Stomach (tissue), 9 donors: ENCODE data around the gene DCAF11. TPM values are rescaled to one million over a fixed set of nuclear protein-coding genes. Genes with fewer than 3 reads are reported as not detected.

ENCODE experiments used
- DNase-seq, 2 donors: peaks; one replicate each; pipeline versions ENCODE4 v3.0.0 to v3.0.0-alpha.2; 2013 to 2019
- H3K27ac ChIP-seq, 5 donors: fragments of 200-600 bp in 4 of 5; sonication (generic) in 4 of 5; one replicate each; pipeline ENCODE4 v1.5.1; 2013 to 2019; ENCODE audit warnings: mild to moderate bottlenecking in 1 of 5, moderate library complexity in 1 of 5
- H3K27me3 ChIP-seq, 3 donors: fragments of 200-600 bp; sonication (generic); one replicate each; pipeline ENCODE4 v1.5.1; 2017 to 2019; ENCODE audit warnings: mixed run types in 1 of 3
- H3K36me3 ChIP-seq, 4 donors: fragments of 200-600 bp; sonication (generic); 1 replicate in 3 of 4; 2 replicates in 1 of 4; pipeline ENCODE4 v1.5.1; 2016 to 2019
- H3K4me1 ChIP-seq, 4 donors: fragments of 200-600 bp; sonication (generic); one replicate each; pipeline ENCODE4 v1.5.1; 2016 to 2019
- H3K4me3 ChIP-seq, 4 donors: fragments of 200-600 bp; sonication (generic) in 3 of 4; one replicate each; pipeline ENCODE4 v1.5.1; 2016 to 2019; ENCODE audit warnings: mild to moderate bottlenecking in 1 of 4
- H3K9me3 ChIP-seq, 4 donors: fragments of 200-600 bp; sonication (generic); one replicate each; pipeline ENCODE4 v1.5.1; 2016 to 2019
- EP300 ChIP-seq: sonication (generic); formaldehyde crosslinking; IDR thresholded peaks from one replicate; pipeline ENCODE4 v1.6.1; 2017; ENCODE audit warnings: antibody characterized with exemption
- POLR2A ChIP-seq, 4 donors: fragments of 450-650 bp; IDR thresholded peaks; one replicate each; pipeline ENCODE4 v1.6.1; 2016; ENCODE audit warnings: antibody characterized with exemption in 4 of 4, control low read depth in 2 of 4, mild to moderate bottlenecking in 1 of 4, moderate library complexity in 1 of 4
- POLR2AphosphoS5 ChIP-seq, 3 donors: sonication (generic); formaldehyde crosslinking; IDR thresholded peaks; one replicate each; pipeline ENCODE4 v1.6.1; 2016; ENCODE audit warnings: antibody characterized with exemption in 3 of 3
- WGBS, 5 donors: extraction: QIAGEN DNeasy Blood & Tissue Kit in 3 of 5; methylation state at CpG; one replicate each; pipeline versions ENCODE4 v1.1.5 to v1.1.7; 2013 to 2018; 5-methylcytosine and 5-hydroxymethylcytosine counted together
- intact Hi-C: fragments of 100-400 bp; cut with DNase I; formaldehyde crosslinking; loops from one replicate; pipeline ENCODE4 v1.15.1; 2023; ENCODE audit warnings: low total_unique reads
- polyA plus RNA-seq, 3 donors: library from polyadenylated mRNA; stranded (reverse); fragments of 200-250 nt; gene quantifications; one replicate each; pipeline ENCODE4 v1.2.3, GENCODE V29; 2013
- total RNA-seq, 5 donors: library from RNA; depleted of rRNA; stranded (reverse); fragments of >200 nt; gene quantifications; one replicate each; pipeline versions ENCODE4 v1.1.0 to v1.2.3, GENCODE V29; 2014 to 2016
- TF ChIP-seq, protein P1 (sequence below), 7 experiments: fragments of 450-650 bp in 4 of 7; fragments of 200-600 bp in 3 of 7; sonication (generic) in 3 of 7; IDR thresholded peaks; one replicate each; pipeline ENCODE4 v1.5.1; 2016 to 2019; ENCODE audit warnings: antibody characterized with exemption in 7 of 7, control low read depth in 2 of 7, mild to moderate bottlenecking in 1 of 7
- donor health status: healthy with polysubstance abuse.
- donor health status: Bipolar disorder and iron deficiency.
- donor health status: healthy.

The DCAF11 gene
- total and polyA plus RNA-seq, 8 donors: 27.7 to 396 (median 65.4) TPM

DNA sequence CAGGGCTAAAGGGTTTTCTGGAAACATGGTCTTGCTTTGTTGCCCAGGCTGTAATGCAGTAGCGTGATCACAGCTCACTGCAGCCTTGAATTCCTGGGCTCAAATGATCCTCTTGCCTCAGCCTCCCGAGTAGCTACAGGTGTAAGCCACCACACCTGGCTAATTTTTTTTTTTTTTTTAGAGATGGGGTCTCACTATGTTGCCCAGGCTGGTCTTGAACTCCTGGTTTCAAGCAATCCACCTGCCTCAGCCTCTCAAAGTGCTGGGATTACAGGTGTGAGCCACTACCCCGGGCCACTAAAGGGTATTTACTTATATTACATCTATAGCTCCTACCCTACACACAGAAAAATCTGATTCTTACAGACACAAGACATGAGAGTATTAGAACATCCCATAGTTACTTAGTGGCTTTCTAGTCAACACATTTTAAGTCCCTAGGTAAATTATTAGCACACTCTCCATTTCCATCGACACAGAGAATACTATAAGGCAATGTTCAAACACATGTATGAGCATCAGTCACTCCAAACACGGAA is 6.2 kb upstream of the DCAF11 start:
- intact Hi-C loops: loop anchor here (10.0 kb wide), 1 partner anchor 54 kb away; the partner anchor contains the start of gene CARMIL3
- DNase-seq: no peak
- WGBS, 5 donors: 33 to 45% (median 41%) methylated on average over 5 of the region's 5 CpGs
- H3K36me3 ChIP-seq: peaks cover 0 to 14% (median 7%) of the 10 kb centered on the region in 4 donors
- H3K27me3 ChIP-seq: no peaks in the 10 kb centered on the region
- no peak overlapping the region for H3K4me3 ChIP-seq
- peaks cover 8 to 21% (median 16%) of the 10 kb centered on the region in 4 donors for H3K4me1 ChIP-seq
- peak overlapping the region in 4 of 5 donors; percentile 13 to 68 (median 48) for H3K27ac ChIP-seq
- TF ChIP-seq POLR2A (IDR thresholded peaks at IDR 0.05) (no peak), EP300 (no peak), POLR2AphosphoS5 (IDR thresholded peaks at IDR 0.05) (no peak)
- TF ChIP-seq, protein P1, sequence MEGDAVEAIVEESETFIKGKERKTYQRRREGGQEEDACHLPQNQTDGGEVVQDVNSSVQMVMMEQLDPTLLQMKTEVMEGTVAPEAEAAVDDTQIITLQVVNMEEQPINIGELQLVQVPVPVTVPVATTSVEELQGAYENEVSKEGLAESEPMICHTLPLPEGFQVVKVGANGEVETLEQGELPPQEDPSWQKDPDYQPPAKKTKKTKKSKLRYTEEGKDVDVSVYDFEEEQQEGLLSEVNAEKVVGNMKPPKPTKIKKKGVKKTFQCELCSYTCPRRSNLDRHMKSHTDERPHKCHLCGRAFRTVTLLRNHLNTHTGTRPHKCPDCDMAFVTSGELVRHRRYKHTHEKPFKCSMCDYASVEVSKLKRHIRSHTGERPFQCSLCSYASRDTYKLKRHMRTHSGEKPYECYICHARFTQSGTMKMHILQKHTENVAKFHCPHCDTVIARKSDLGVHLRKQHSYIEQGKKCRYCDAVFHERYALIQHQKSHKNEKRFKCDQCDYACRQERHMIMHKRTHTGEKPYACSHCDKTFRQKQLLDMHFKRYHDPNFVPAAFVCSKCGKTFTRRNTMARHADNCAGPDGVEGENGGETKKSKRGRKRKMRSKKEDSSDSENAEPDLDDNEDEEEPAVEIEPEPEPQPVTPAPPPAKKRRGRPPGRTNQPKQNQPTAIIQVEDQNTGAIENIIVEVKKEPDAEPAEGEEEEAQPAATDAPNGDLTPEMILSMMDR (IDR thresholded peaks at IDR 0.05): no peak
- no peaks in the 10 kb centered on the region for H3K9me3 ChIP-seq

DNA sequence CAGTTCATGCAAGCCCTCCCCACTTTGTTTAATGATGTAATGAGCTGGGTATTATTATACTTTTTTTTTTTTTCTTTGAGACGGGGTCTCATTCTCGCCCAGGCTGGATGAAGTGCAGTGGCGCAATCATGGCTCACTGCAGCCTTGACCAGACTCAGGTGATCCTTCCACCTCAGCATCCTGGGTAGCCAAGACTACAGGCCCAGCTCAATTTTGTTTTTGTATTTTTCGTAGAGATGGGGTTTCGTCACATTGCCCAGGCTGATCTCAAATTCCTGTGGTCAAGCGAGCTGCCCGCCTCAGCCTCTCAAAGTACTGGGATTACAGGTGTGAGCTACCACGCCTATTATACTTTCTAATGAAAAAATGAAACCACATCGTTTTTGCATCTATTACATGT is 4.5 kb upstream of the DCAF11 start:
- H3K36me3 ChIP-seq: no peaks in the 10 kb centered on the region
- no peak overlapping the region for H3K4me3 ChIP-seq
- no peak for DNase-seq
- intact Hi-C loops: no loop called here
- H3K9me3 ChIP-seq: no peaks in the 10 kb centered on the region
- TF ChIP-seq EP300 (no peak), POLR2AphosphoS5 (IDR thresholded peaks at IDR 0.05) (no peak), POLR2A (IDR thresholded peaks at IDR 0.05) (no peak)
- TF ChIP-seq, protein P1 (IDR thresholded peaks at IDR 0.05): no peak
- H3K4me1 ChIP-seq: peaks cover 10 to 22% (median 19%) of the 10 kb centered on the region in 4 donors
- WGBS, 5 donors: 64 to 75% (median 68%) methylated on average over 9 of the region's 9 CpGs
- no peaks in the 10 kb centered on the region for H3K27me3 ChIP-seq
- no peak overlapping the region for H3K27ac ChIP-seq

DNA sequence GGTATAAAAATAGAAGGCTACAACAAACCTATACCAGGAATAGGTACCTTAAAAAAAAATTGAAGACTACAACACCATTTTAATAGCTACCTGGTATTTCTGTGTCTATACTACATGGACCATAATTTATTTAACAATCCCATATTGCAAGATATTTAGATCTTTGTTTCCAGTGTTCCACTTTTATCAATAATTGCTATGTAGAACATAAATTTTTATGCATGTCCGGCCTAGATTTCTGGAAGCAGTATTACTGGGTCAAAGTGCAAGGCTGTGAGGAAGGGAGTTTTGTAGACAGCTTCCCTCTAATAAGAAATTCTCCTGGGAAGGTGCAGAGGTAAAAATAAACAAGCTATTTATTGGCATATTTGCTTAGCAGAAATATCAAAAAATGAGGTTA is 4.1 kb upstream of the DCAF11 start:
- no peaks in the 10 kb centered on the region for H3K27me3 ChIP-seq
- no peaks in the 10 kb centered on the region for H3K9me3 ChIP-seq
- DNase-seq: no peak
- no peaks in the 10 kb centered on the region for H3K36me3 ChIP-seq
- intact Hi-C loops: no loop called here
- peaks cover 10 to 26% (median 21%) of the 10 kb centered on the region in 4 donors for H3K4me1 ChIP-seq
- no peak overlapping the region for H3K4me3 ChIP-seq
- H3K27ac ChIP-seq: peak overlapping the region in 1 of 5 donors; percentile 51
- WGBS, 5 donors: 24 to 56% (median 45%) methylated on average over 1 of the region's 1 CpG
- no peak for TF ChIP-seq EP300
- TF ChIP-seq, protein P1 (IDR thresholded peaks at IDR 0.05): no peak
- no peak for TF ChIP-seq POLR2AphosphoS5 (IDR thresholded peaks at IDR 0.05)
- TF ChIP-seq POLR2A (IDR thresholded peaks at IDR 0.05): no peak

DNA sequence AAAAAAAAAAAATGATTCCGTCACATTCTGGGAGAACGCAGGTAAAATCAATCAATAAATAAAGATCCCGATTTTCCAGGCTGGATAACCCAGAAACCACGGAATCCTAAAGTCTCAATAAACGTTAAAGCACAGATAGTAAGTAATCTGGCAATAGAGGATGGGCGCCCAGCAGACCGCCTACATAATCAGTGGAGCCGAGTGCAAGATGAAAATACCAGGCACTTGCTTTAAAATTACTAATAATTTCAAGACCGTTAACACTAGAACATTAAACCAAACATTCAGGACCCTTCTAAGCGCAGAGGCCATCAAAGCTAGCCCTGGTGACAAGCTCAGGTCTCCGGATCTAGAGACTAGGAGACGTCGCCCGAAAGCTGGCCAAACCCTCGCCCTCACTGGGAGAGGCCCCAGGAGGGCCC is 1.2 kb upstream of the DCAF11 start:
- Histone ChIP-seq H3K9me3 (no peaks in the 10 kb centered on the region), H3K27me3 (no peaks in the 10 kb centered on the region), H3K27ac (peak overlapping the region; percentile 94 to 100 (median 98)), H3K4me1 (peaks cover 24 to 44% (median 41%) of the 10 kb centered on the region in 4 donors), H3K36me3 (peaks cover 5 to 15% (median 14%) of the 10 kb centered on the region in 4 donors), H3K4me3 (peak overlapping the region; percentile 56 to 81 (median 64))
- 14 to 19% (median 16%) methylated on average over 13 to 15 of the region's 15 CpGs for WGBS, 5 donors
- intact Hi-C loops: no loop called here
- DNase-seq: no peak
- TF ChIP-seq EP300: no peak
- TF ChIP-seq, protein P1 (IDR thresholded peaks at IDR 0.05): no peak
- TF ChIP-seq POLR2A (IDR thresholded peaks at IDR 0.05): no peak
- no peak for TF ChIP-seq POLR2AphosphoS5 (IDR thresholded peaks at IDR 0.05)
